HEK293 (cell line): Measurements from ENCODE around the gene SHISA6.

Experiments
- CTCF ChIA-PET: fragments of 350-600 bp; formaldehyde crosslinking; extraction: SDS; loops from one replicate; lab custom pipeline; 2021; ENCODE audit warnings: antibody characterized with exemption; lab: Yijun Ruan, JAX
- POLR2A ChIA-PET: fragments of 300-600 bp; formaldehyde crosslinking; extraction: SDS; loops from one replicate; lab custom pipeline; 2020; ENCODE audit warnings: antibody characterized with exemption, inconsistent platforms; lab: Yijun Ruan, JAX
- H3K27ac ChIP-seq: fragments of 200-500 bp; sonication (Bioruptor generic); 2 replicates; pipeline ENCODE4 v1.5.1; 2014; ENCODE audit warnings: low read depth, low read length, control low read depth, inconsistent platforms; ENCODE audit errors: extremely low read depth
- H3K36me3 ChIP-seq, 2 experiments: fragments of 200-500 bp in 1 of 2; sonication (Bioruptor generic) in 1 of 2; 1 replicate in 1 of 2; 2 replicates in 1 of 2; pipeline ENCODE4 v1.5.1; 2014 to 2017; ENCODE audit warnings: inconsistent platforms in 2 of 2, low read length in 2 of 2; ENCODE audit not compliant: control insufficient read depth in 2 of 2, insufficient read depth in 1 of 2
- H3K4me1 ChIP-seq: fragments of 200-500 bp; sonication (Bioruptor generic); 2 replicates; pipeline ENCODE4 v1.5.1; 2014; ENCODE audit warnings: mild to moderate bottlenecking, low read length, inconsistent platforms; ENCODE audit not compliant: control insufficient read depth, insufficient read depth
- H3K4me3 ChIP-seq: 2 replicates; pipeline ENCODE4 v1.5.1; 2011; ENCODE audit warnings: low read depth, mild to moderate bottlenecking, control low read depth, low read length, moderate library complexity
- H3K9me3 ChIP-seq: fragments of 200-500 bp; sonication (Bioruptor generic); 2 replicates; pipeline ENCODE4 v1.5.1; 2014; ENCODE audit warnings: low read depth, low read length, inconsistent platforms; ENCODE audit not compliant: control insufficient read depth, insufficient read depth
- GLIS1 ChIP-seq: fragments of 450-650 bp; formaldehyde crosslinking; IDR thresholded peaks from 2 replicates; pipeline ENCODE4 v1.5.1; 2016; ENCODE audit warnings: missing biosample characterization, missing genetic modification characterization
- HOXA7 ChIP-seq: sonication (generic); formaldehyde crosslinking; IDR thresholded peaks from 2 replicates; pipeline ENCODE4 v1.8.1; 2022; ENCODE audit warnings: missing genetic modification reagents, borderline replicate concordance
- KLF16 ChIP-seq: fragments of 450-650 bp; formaldehyde crosslinking; IDR thresholded peaks from 2 replicates; pipeline ENCODE4 v1.5.1; 2017; ENCODE audit warnings: missing biosample characterization, missing genetic modification characterization
- KLF7 ChIP-seq: fragments of 450-650 bp; formaldehyde crosslinking; IDR thresholded peaks from 2 replicates; pipeline ENCODE4 v1.5.1; 2016; ENCODE audit warnings: missing biosample characterization, missing genetic modification characterization, borderline replicate concordance
- SP7 ChIP-seq: fragments of 450-650 bp; formaldehyde crosslinking; IDR thresholded peaks from 2 replicates; pipeline ENCODE4 v1.5.1; 2016; ENCODE audit warnings: missing biosample characterization, missing genetic modification characterization
- WT1 ChIP-seq: fragments of 450-650 bp; formaldehyde crosslinking; IDR thresholded peaks from 2 replicates; pipeline ENCODE4 v1.5.1; 2016; ENCODE audit warnings: missing biosample characterization, missing genetic modification characterization
- ZBTB48 ChIP-seq: fragments of 450-650 bp; formaldehyde crosslinking; IDR thresholded peaks from 2 replicates; pipeline ENCODE4 v1.5.1; 2016; ENCODE audit warnings: missing biosample characterization, missing genetic modification characterization
- ZBTB7A ChIP-seq: fragments of 450-650 bp; formaldehyde crosslinking; IDR thresholded peaks from 2 replicates; pipeline ENCODE4 v1.5.1; 2016; ENCODE audit warnings: low read depth, missing biosample characterization, missing genetic modification characterization
- ZFP41 ChIP-seq: fragments of 450-650 bp; formaldehyde crosslinking; IDR thresholded peaks from 2 replicates; pipeline ENCODE4 v1.5.1; 2016; ENCODE audit warnings: missing biosample characterization, missing genetic modification characterization, borderline replicate concordance
- ZIC2 ChIP-seq: fragments of 450-650 bp; formaldehyde crosslinking; IDR thresholded peaks from 2 replicates; pipeline ENCODE4 v1.5.1; 2016; ENCODE audit warnings: missing biosample characterization, missing genetic modification characterization
- ZNF10 ChIP-seq: fragments of 450-650 bp; formaldehyde crosslinking; IDR thresholded peaks from 2 replicates; pipeline ENCODE4 v1.5.1; 2017; ENCODE audit warnings: missing biosample characterization, missing genetic modification characterization
- ZNF133 ChIP-seq: fragments of 450-650 bp; formaldehyde crosslinking; IDR thresholded peaks from 2 replicates; pipeline ENCODE4 v1.5.1; 2016; ENCODE audit warnings: missing biosample characterization, missing genetic modification characterization
- ZNF19 ChIP-seq: fragments of 450-650 bp; formaldehyde crosslinking; IDR thresholded peaks from 2 replicates; pipeline ENCODE4; 2016; ENCODE audit warnings: missing biosample characterization, missing genetic modification characterization, low read depth
- ZNF211 ChIP-seq: fragments of 450-650 bp; formaldehyde crosslinking; IDR thresholded peaks from 2 replicates; pipeline ENCODE4 v1.5.1; 2016; ENCODE audit warnings: low read depth, missing biosample characterization, missing genetic modification characterization
- ZNF214 ChIP-seq: fragments of 450-650 bp; formaldehyde crosslinking; IDR thresholded peaks from 2 replicates; pipeline ENCODE4 v1.5.1; 2017; ENCODE audit warnings: missing biosample characterization, mild to moderate bottlenecking, missing genetic modification characterization, borderline replicate concordance
- ZNF248 ChIP-seq: fragments of 450-650 bp; formaldehyde crosslinking; IDR thresholded peaks from 2 replicates; pipeline ENCODE4 v1.5.1; 2017; ENCODE audit warnings: missing biosample characterization, missing genetic modification characterization
- ZNF433 ChIP-seq: fragments of 450-650 bp; formaldehyde crosslinking; IDR thresholded peaks from 2 replicates; pipeline ENCODE4 v1.5.1; 2016; ENCODE audit warnings: missing biosample characterization, missing genetic modification characterization, low read depth
- ZNF473 ChIP-seq: fragments of 450-650 bp; formaldehyde crosslinking; IDR thresholded peaks from 2 replicates; pipeline ENCODE4 v1.5.1; 2017; ENCODE audit warnings: missing biosample characterization, missing genetic modification characterization
- ZNF521 ChIP-seq: fragments of 450-650 bp; formaldehyde crosslinking; IDR thresholded peaks from 2 replicates; pipeline ENCODE4 v1.5.1; 2017; ENCODE audit warnings: missing biosample characterization, mild to moderate bottlenecking, missing genetic modification characterization
- ZNF548 ChIP-seq: fragments of 450-650 bp; formaldehyde crosslinking; IDR thresholded peaks from 2 replicates; pipeline ENCODE4 v1.5.1; 2016; ENCODE audit warnings: missing biosample characterization, missing genetic modification characterization
- ZNF555 ChIP-seq: fragments of 450-650 bp; formaldehyde crosslinking; conservative IDR thresholded peaks from 2 replicates; pipeline ENCODE4 v1.5.1; 2017; ENCODE audit warnings: missing biosample characterization, mild to moderate bottlenecking, missing genetic modification characterization, inconsistent platforms
- ZNF560 ChIP-seq: fragments of 450-650 bp; formaldehyde crosslinking; IDR thresholded peaks from 2 replicates; pipeline ENCODE4 v1.5.1; 2017; ENCODE audit warnings: missing biosample characterization, missing genetic modification characterization, borderline replicate concordance
- ZNF610 ChIP-seq: fragments of 450-650 bp; formaldehyde crosslinking; IDR thresholded peaks from 2 replicates; pipeline ENCODE4 v1.5.1; 2016; ENCODE audit warnings: missing biosample characterization, missing genetic modification characterization, borderline replicate concordance
- ZNF791 ChIP-seq: fragments of 450-650 bp; formaldehyde crosslinking; IDR thresholded peaks from 2 replicates; pipeline ENCODE4 v1.5.1; 2016; ENCODE audit warnings: missing biosample characterization, missing genetic modification characterization
- ZNF837 ChIP-seq: fragments of 450-650 bp; formaldehyde crosslinking; IDR thresholded peaks from 2 replicates; pipeline ENCODE4 v1.5.1; 2016; ENCODE audit warnings: missing biosample characterization, missing genetic modification characterization
- TF ChIP-seq, protein P1 (sequence below): fragments of 450-650 bp; formaldehyde crosslinking; IDR thresholded peaks from 2 replicates; pipeline ENCODE4 v1.5.1; 2016; ENCODE audit warnings: missing biosample characterization, missing genetic modification characterization
- TF ChIP-seq, protein P2 (sequence below): fragments of 450-650 bp; formaldehyde crosslinking; IDR thresholded peaks from 2 replicates; pipeline ENCODE4 v1.5.1; 2016; ENCODE audit warnings: missing biosample characterization, missing genetic modification characterization
- TF ChIP-seq, protein P3 (sequence below): fragments of 450-650 bp; formaldehyde crosslinking; IDR thresholded peaks from 2 replicates; pipeline ENCODE4 v1.5.1; 2016; ENCODE audit warnings: missing biosample characterization, missing genetic modification characterization
- TF ChIP-seq, protein P4 (sequence below): fragments of 450-650 bp; formaldehyde crosslinking; IDR thresholded peaks from 2 replicates; pipeline ENCODE4 v1.5.1; 2016; ENCODE audit warnings: missing biosample characterization, missing genetic modification characterization
- TF ChIP-seq, protein P5 (sequence below): fragments of 450-650 bp; formaldehyde crosslinking; IDR thresholded peaks from 2 replicates; pipeline ENCODE4 v1.5.1; 2016; ENCODE audit warnings: missing biosample characterization, missing genetic modification characterization

The SHISA6 gene

DNA sequence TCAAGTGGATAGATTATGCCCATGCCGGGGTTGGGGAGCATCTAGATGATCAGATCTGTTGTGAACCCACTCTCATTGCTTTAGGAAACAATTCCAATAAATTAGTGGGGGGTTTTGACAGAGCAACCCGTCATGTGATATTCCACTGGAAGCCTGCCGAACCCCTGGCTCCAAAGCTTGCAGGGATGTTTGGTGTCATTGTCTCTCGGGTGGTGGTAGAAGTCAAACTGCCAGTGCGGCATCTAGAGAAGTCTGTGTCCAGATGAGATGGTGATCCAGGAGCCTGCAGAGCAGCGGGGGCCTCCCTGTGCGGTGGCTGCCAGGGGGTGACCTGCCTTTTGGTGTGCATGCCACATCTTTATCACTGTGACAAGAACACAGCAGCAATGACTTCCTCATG, 91.7 kb downstream of the SHISA6 start:
- TF ChIP-seq, protein P1, sequence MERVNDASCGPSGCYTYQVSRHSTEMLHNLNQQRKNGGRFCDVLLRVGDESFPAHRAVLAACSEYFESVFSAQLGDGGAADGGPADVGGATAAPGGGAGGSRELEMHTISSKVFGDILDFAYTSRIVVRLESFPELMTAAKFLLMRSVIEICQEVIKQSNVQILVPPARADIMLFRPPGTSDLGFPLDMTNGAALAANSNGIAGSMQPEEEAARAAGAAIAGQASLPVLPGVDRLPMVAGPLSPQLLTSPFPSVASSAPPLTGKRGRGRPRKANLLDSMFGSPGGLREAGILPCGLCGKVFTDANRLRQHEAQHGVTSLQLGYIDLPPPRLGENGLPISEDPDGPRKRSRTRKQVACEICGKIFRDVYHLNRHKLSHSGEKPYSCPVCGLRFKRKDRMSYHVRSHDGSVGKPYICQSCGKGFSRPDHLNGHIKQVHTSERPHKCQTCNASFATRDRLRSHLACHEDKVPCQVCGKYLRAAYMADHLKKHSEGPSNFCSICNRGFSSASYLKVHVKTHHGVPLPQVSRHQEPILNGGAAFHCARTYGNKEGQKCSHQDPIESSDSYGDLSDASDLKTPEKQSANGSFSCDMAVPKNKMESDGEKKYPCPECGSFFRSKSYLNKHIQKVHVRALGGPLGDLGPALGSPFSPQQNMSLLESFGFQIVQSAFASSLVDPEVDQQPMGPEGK (tag by site-specific recombination), result no peak
- TF ChIP-seq KLF16, result no peak
- TF ChIP-seq ZNF19 (tag by site-specific recombination), result no peak
- no peak for TF ChIP-seq ZNF560 (tag by site-specific recombination)
- no peak for TF ChIP-seq ZNF10 (tag by site-specific recombination)
- TF ChIP-seq, protein P2, sequence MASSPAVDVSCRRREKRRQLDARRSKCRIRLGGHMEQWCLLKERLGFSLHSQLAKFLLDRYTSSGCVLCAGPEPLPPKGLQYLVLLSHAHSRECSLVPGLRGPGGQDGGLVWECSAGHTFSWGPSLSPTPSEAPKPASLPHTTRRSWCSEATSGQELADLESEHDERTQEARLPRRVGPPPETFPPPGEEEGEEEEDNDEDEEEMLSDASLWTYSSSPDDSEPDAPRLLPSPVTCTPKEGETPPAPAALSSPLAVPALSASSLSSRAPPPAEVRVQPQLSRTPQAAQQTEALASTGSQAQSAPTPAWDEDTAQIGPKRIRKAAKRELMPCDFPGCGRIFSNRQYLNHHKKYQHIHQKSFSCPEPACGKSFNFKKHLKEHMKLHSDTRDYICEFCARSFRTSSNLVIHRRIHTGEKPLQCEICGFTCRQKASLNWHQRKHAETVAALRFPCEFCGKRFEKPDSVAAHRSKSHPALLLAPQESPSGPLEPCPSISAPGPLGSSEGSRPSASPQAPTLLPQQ (tag by site-specific recombination), result no peak
- TF ChIP-seq ZNF473 (tag by site-specific recombination), result no peak
- TF ChIP-seq ZNF433, result no peak
- TF ChIP-seq ZNF521 (tag by site-specific recombination), result no peak
- TF ChIP-seq, protein P3, sequence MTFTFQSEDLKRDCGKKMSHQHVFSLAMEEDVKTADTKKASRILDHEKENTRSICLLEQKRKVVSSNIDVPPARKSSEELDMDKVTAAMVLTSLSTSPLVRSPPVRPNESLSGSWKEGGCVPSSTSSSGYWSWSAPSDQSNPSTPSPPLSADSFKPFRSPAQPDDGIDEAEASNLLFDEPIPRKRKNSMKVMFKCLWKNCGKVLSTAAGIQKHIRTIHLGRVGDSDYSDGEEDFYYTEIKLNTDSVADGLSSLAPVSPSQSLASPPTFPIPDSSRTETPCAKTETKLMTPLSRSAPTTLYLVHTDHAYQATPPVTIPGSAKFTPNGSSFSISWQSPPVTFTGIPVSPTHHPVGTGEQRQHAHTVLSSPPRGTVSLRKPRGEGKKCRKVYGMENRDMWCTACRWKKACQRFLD, result no peak
- TF ChIP-seq, protein P4, sequence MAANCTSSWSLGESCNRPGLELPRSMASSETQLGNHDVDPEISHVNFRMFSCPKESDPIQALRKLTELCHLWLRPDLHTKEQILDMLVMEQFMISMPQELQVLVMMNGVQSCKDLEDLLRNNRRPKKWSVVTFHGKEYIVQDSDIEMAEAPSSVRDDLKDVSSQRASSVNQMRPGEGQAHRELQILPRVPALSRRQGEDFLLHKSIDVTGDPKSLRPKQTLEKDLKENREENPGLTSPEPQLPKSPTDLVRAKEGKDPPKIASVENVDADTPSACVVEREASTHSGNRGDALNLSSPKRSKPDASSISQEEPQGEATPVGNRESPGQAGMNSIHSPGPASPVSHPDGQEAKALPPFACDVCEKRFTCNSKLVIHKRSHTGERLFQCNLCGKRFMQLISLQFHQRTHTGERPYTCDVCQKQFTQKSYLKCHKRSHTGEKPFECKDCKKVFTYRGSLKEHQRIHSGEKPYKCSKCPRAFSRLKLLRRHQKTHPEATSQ (tag by site-specific recombination), result no peak
- TF ChIP-seq ZNF133, result no peak
- TF ChIP-seq ZNF791, result no peak
- no peak for TF ChIP-seq ZBTB48 (tag by site-specific recombination)
- TF ChIP-seq WT1, result no peak
- no peak for TF ChIP-seq GLIS1
- no peak for TF ChIP-seq ZNF548 (tag by site-specific recombination)
- TF ChIP-seq KLF7 (tag by site-specific recombination), result no peak
- no peak for TF ChIP-seq ZNF214 (tag by site-specific recombination)
- CTCF ChIA-PET, result no interaction called here
- POLR2A ChIA-PET, result no interaction called here
- Histone ChIP-seq H3K4me3 (no peak overlapping the region), H3K9me3 (no peaks in the 10 kb centered on the region), H3K4me1 (peaks cover 3% of the 10 kb centered on the region; the same call in 1 of the 2 replicates), H3K27ac (no peak overlapping the region), H3K36me3 (no peaks in the 10 kb centered on the region)

DNA sequence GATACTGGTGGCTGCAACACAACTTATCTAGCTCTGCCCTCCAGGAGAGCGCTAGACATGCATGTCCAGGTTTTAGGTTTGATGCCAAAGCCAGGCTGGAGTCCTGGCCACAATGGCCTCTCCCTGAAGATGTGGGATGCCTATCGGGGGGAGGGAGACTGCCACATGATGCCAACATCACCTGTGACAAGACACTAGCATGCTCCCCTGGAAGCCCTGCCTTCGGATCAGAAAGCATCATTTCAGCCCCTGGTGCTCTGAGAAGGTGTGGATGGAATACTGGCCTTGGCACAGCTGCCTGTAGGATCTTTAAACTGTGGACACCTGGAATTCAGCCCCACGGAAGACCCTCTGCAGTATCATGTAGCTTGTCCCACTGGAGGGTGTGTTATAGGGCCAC, 93.5 kb downstream of the SHISA6 start:
- no peak overlapping the region for H3K27ac ChIP-seq
- H3K4me3 ChIP-seq, result no peak overlapping the region
- H3K36me3 ChIP-seq, result no peaks in the 10 kb centered on the region
- peaks cover 3% of the 10 kb centered on the region; the same call in 1 of the 2 replicates for H3K4me1 ChIP-seq
- CTCF ChIA-PET, result interaction anchor here (0.6 kb wide), 1 partner anchor 601 kb away, joined by 4 read pairs; no protein-coding TSS in a partner anchor
- no peaks in the 10 kb centered on the region for H3K9me3 ChIP-seq
- POLR2A ChIA-PET, result no interaction called here
- TF ChIP-seq ZIC2 (tag by site-specific recombination), result no peak
- TF ChIP-seq ZFP41 (tag by site-specific recombination), result no peak
- no peak for TF ChIP-seq ZNF555 (tag by site-specific recombination)
- no peak for TF ChIP-seq SP7
- TF ChIP-seq ZNF211 (tag by site-specific recombination), result no peak
- TF ChIP-seq HOXA7 (CRISPR knock-in tag), result no peak
- TF ChIP-seq, protein P5, sequence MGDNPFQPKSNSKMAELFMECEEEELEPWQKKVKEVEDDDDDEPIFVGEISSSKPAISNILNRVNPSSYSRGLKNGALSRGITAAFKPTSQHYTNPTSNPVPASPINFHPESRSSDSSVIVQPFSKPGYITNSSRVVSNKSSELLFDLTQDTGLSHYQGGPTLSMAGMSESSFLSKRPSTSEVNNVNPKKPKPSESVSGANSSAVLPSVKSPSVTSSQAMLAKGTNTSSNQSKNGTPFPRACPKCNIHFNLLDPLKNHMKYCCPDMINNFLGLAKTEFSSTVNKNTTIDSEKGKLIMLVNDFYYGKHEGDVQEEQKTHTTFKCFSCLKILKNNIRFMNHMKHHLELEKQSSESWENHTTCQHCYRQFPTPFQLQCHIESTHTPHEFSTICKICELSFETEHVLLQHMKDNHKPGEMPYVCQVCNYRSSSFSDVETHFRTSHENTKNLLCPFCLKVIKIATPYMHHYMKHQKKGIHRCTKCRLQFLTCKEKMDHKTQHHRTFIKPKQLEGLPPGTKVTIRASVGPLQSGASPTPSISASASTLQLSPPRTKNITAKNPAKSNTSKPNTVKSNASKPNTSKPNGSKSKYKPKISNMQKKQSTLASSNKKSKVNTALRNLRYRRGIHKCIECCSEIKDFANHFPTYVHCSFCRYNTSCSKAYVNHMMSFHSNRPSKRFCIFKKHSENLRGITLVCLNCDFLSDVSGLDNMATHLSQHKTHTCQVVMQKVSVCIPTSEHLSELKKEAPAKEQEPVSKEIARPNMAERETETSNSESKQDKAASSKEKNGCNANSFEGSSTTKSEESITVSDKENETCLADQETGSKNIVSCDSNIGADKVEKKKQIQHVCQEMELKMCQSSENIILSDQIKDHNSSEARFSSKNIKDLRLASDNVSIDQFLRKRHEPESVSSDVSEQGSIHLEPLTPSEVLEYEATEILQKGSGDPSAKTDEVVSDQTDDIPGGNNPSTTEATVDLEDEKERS (tag by site-specific recombination), result no peak
- no peak for TF ChIP-seq ZNF610 (tag by site-specific recombination)
- TF ChIP-seq ZNF837, result no peak
- no peak for TF ChIP-seq ZNF133
- no peak for TF ChIP-seq ZBTB7A
- TF ChIP-seq ZNF248, result no peak
